Myocyte (in vitro differentiated cells): ENCODE data around the gene MMP28. TPM values are rescaled to one million over a fixed set of nuclear protein-coding genes. Genes with fewer than 3 reads are reported as not detected.

Experiments used
- DNase-seq: peaks from one replicate; pipeline ENCODE4 v3.0.0-alpha.2; 2012; ENCODE audit warnings: low read depth
- total RNA-seq: library from RNA; depleted of rRNA; stranded (reverse); fragments of >200 nt; gene quantifications from 2 replicates; pipeline ENCODE4 v1.2.3, GENCODE V29; 2014

The MMP28 gene
- total RNA-seq, 1 donor from 2014 or later = 0.99 TPM

- no peak for DNase-seq
Observed at GRCh38 chr17:35745749-35746320, 49.6 kb downstream of the MMP28 start.

- no peak for DNase-seq
Observed at GRCh38 chr17:35745246-35745645, 50.2 kb downstream of the MMP28 start.

- DNase-seq = no peak
Observed at GRCh38 chr17:35744830-35745229, 50.6 kb downstream of the MMP28 start.

- peak; percentile 61 for DNase-seq
Observed at GRCh38 chr17:35743626-35744328, 51.7 kb downstream of the MMP28 start.

GRCh38 chr17:35742896-35743477 is 52.5 kb downstream of the MMP28 start:
- no peak for DNase-seq

- DNase-seq = no peak
Observed at GRCh38 chr17:35742496-35742895, 52.9 kb downstream of the MMP28 start.

- DNase-seq = no peak
Observed at GRCh38 chr17:35740997-35741931, 54.2 kb downstream of the MMP28 start.

- no peak for DNase-seq
Observed at GRCh38 chr17:35740216-35740615, 55.2 kb downstream of the MMP28 start.

GRCh38 chr17:35738519-35739133 is 56.8 kb downstream of the MMP28 start:
- no peak for DNase-seq

- no peak for DNase-seq
Observed at GRCh38 chr17:35736236-35736635, 59.2 kb downstream of the MMP28 start.

GRCh38 chr17:35735036-35735805 is 60.2 kb downstream of the MMP28 start:
- no peak for DNase-seq

GRCh38 chr17:35734396-35734795 is 61.0 kb downstream of the MMP28 start:
- DNase-seq = no peak

- DNase-seq = no peak
Observed at GRCh38 chr17:35733366-35733765, 62.1 kb downstream of the MMP28 start.

GRCh38 chr17:35732806-35733136 is 62.7 kb downstream of the MMP28 start:
- no peak for DNase-seq

GRCh38 chr17:35731917-35732805 is 63.3 kb downstream of the MMP28 start:
- DNase-seq = no peak

- peak; percentile 39 for DNase-seq
Observed at GRCh38 chr17:35731239-35731916, 64.1 kb downstream of the MMP28 start, which contains the start of gene RASL10B. Gene RASL10B, plus strand, starts transcription at chr17:35731639. Its CDS starts 3,546 bp downstream, at chr17:35735185.

- no peak for DNase-seq
Observed at GRCh38 chr17:35730400-35731005, 64.9 kb downstream of the MMP28 start.

- no peak for DNase-seq
Observed at GRCh38 chr17:35729405-35729833, 66.0 kb downstream of the MMP28 start.
